ENCODE results near the gene CAMK2A. TPM values are rescaled to one million over a fixed set of nuclear protein-coding genes. Genes with fewer than 3 reads are reported as not detected.

The CAMK2A gene
- total and polyA plus RNA-seq, 2 of the 4 experiments (the other 2 are of a cell fraction), result 0.18 to 0.19 TPM

DNA sequence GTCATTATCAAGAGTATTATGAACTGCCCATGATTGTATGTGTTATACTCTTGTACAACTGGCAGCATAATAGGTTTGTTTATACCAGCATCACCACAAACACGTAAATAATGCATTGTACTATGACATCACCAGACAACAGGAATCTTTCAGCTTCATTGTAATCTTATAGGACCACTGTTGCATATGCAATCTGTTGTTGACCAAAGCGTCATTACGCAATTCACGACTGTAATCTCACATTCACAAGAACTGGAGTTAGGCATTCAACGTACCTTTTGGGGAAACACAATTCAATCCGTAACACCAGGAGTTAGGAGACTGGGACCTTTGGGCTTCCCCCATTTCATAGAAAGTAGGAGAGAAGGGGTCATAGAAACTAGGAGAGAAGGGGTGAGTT lies 33.5 kb upstream of the CAMK2A start:
- no peak overlapping the region for H4K8ac ChIP-seq (ENCODE audit: low read depth in 2 of 2, low read length in 2 of 2)
- H3K56ac ChIP-seq (ENCODE audit: extremely low read depth, insufficient read depth, low read length), result no peak overlapping the region
- H3K9me3 ChIP-seq (ENCODE audit: control insufficient read depth, insufficient read depth, low read length), result no peaks in the 10 kb centered on the region
- no peak overlapping the region for H3K4me3 ChIP-seq (ENCODE audit: insufficient read depth, low read depth, low read length)
- H3K27ac ChIP-seq (ENCODE audit: insufficient read depth, low read length), result no peak overlapping the region
- 69% methylated on average over 3 of the region's 6 CpGs; no CpG with 5 or more reads in 1 of the 2 experiments for WGBS, 2 experiments (ENCODE audit: extremely low coverage in 2 of 2, insufficient read length in 1 of 2)
- no peak overlapping the region for H3K9ac ChIP-seq (ENCODE audit: low read depth, low read length)
- BruUV-seq (replicated peaks), result no TSS peak
- no peak overlapping the region for H2AFZ ChIP-seq (replicated peaks; ENCODE audit: low read length, poor library complexity)
- H3K27me3 ChIP-seq (ENCODE audit: control insufficient read depth, insufficient read depth, low read length), result no peaks in the 10 kb centered on the region
- ATAC-seq (ENCODE audit: low read depth) (no peak), DNase-seq (peak; percentile 76)
- POLR2A ChIA-PET (ENCODE audit: unreplicated experiment), result no interaction called here
- H2AK5ac ChIP-seq (ENCODE audit: low read depth, low read length), result no peak overlapping the region
- H4K91ac ChIP-seq (ENCODE audit: insufficient read depth, low read depth, low read length), result no peak overlapping the region; the same call in 1 of the 2 replicates
- CTCF ChIA-PET, result interaction anchor here (0.9 kb wide), 1 partner anchor 13 kb away, joined by 4 read pairs; no protein-coding TSS in a partner anchor
- intact Hi-C loops (cut with micrococcal nuclease) (no loop called here), dilution Hi-C loops (cut with HindIII; ENCODE audit: low sequenced_read_pairs, unreplicated experiment) (no loop called here), in situ Hi-C loops (cut with MboI; ENCODE audit: low sequenced_read_pairs) (no loop called here)
- no peak for TF ChIP-seq BHLHE40 (IDR thresholded peaks at IDR 0.05; ENCODE audit: low read depth, low read length)
- TF ChIP-seq CEBPB (IDR thresholded peaks at IDR 0.05; ENCODE audit: low read depth, low read length), result peak; percentile 99
- no peak overlapping the region for H2BK5ac ChIP-seq (ENCODE audit: low read depth, low read length, poor library complexity, severe bottlenecking)
- H3K4me1 ChIP-seq (ENCODE audit: control insufficient read depth, insufficient read depth, low read length), result peaks cover 23% of the 10 kb centered on the region
- H3K36me3 ChIP-seq (ENCODE audit: control insufficient read depth, insufficient read depth, low read length), result no peaks in the 10 kb centered on the region
- peaks cover 32% of the 10 kb centered on the region for H3K9me1 ChIP-seq (ENCODE audit: insufficient read depth, low read length)
- H3K4ac ChIP-seq (ENCODE audit: low read depth, low read length), result peak overlapping the region; percentile 39; the same call in 1 of the 2 replicates
- H2BK120ac ChIP-seq (ENCODE audit: low read depth, low read length), result no peak overlapping the region
- H4K20me1 ChIP-seq (ENCODE audit: insufficient read depth, low read length), result no peaks in the 10 kb centered on the region
- no peak overlapping the region for H3K14ac ChIP-seq (replicated peaks; ENCODE audit: low read depth, low read length)
- no peak overlapping the region for H3K23ac ChIP-seq (ENCODE audit: low read depth, low read length)
- no peak overlapping the region for H4K5ac ChIP-seq (ENCODE audit: low read depth, low read length)
- peaks cover 0 to 8% of the 10 kb centered on the region in 2 experiments; a peak in 2 of 4 replicates for H3K79me1 ChIP-seq (ENCODE audit: low read depth in 1 of 2, low read length in 2 of 2)
- no peak overlapping the region for H3K18ac ChIP-seq (ENCODE audit: low read depth, low read length)
- H2BK20ac ChIP-seq (ENCODE audit: low read depth, low read length), result no peak overlapping the region
- no peak overlapping the region for H3K4me2 ChIP-seq (ENCODE audit: low read depth, low read length)
- no peak overlapping the region; the same call in 2 of the 3 replicates for H2BK15ac ChIP-seq (ENCODE audit: low read depth, low read length)
- no peak overlapping the region for H2AK9ac ChIP-seq (replicated peaks; ENCODE audit: low read depth, low read length, poor library complexity)

Data from IMR-90 (cell line).